Liver (tissue), 3 donors: ENCODE results near the gene SPRN.

Experiments used
- ATF3 ChIP-seq: IDR thresholded peaks from 2 replicates; pipeline ENCODE4 v1.6.1; 2016; ENCODE audit warnings: antibody characterized with exemption
- CTCF ChIP-seq: fragments of 150-350 bp; IDR thresholded peaks from 2 replicates; pipeline ENCODE4 v1.5.1; 2017; ENCODE audit warnings: improper control_type of control experiment, low read depth, low read length; ENCODE audit not compliant: missing input control
- EGR1 ChIP-seq, 2 donors: IDR thresholded peaks; 2 replicates each; pipeline ENCODE4 v1.6.1; 2016 to 2018; ENCODE audit warnings: antibody characterized with exemption in 2 of 2, low read depth in 2 of 2
- FOXA1 ChIP-seq: IDR thresholded peaks from 2 replicates; pipeline ENCODE4 v1.6.1; 2016; ENCODE audit warnings: antibody characterized with exemption
- GABPA ChIP-seq, 2 donors: IDR thresholded peaks in 1 of 2; conservative IDR thresholded peaks in 1 of 2; 2 replicates each; pipeline ENCODE4 v1.6.1; 2016; ENCODE audit warnings: antibody characterized with exemption in 2 of 2, mild to moderate bottlenecking in 1 of 2, moderate library complexity in 1 of 2
- JUND ChIP-seq, 2 donors: IDR thresholded peaks; 2 replicates each; pipeline ENCODE4 v1.6.1; 2016; ENCODE audit warnings: antibody characterized with exemption in 2 of 2
- MAX ChIP-seq: IDR thresholded peaks from 2 replicates; pipeline ENCODE4 v1.6.1; 2016; ENCODE audit warnings: antibody characterized with exemption
- RAD21 ChIP-seq, 2 donors: IDR thresholded peaks; 2 replicates each; pipeline ENCODE4 v1.6.1; 2016; ENCODE audit warnings: antibody characterized with exemption in 2 of 2, mild to moderate bottlenecking in 2 of 2
- REST ChIP-seq: IDR thresholded peaks from 2 replicates; pipeline ENCODE4 v1.6.1; 2016; ENCODE audit warnings: antibody characterized with exemption, mild to moderate bottlenecking
- SP1 ChIP-seq: IDR thresholded peaks from 2 replicates; pipeline ENCODE4 v1.6.1; 2018; ENCODE audit warnings: antibody characterized with exemption, mild to moderate bottlenecking
- TAF1 ChIP-seq: conservative IDR thresholded peaks from 2 replicates; pipeline ENCODE4 v1.6.1; 2016; ENCODE audit warnings: antibody characterized with exemption, mild to moderate bottlenecking
- YY1 ChIP-seq: IDR thresholded peaks from 2 replicates; pipeline ENCODE4 v1.6.1; 2016; ENCODE audit warnings: antibody characterized with exemption, mild to moderate bottlenecking
- donor health status: healthy.
- donor health status: healthy.

- TF ChIP-seq ATF3 (no peak), CTCF (no peak), REST (no peak), MAX (no peak), GABPA (IDR thresholded peaks at IDR 0.05 in 1 of 2, conservative IDR thresholded peaks at IDR 0.05 in 1 of 2) (no peak), SP1 (no peak), RAD21 (IDR thresholded peaks at IDR 0.05) (no peak), FOXA1 (no peak), JUND (IDR thresholded peaks at IDR 0.05) (no peak), YY1 (no peak), TAF1 (no peak), EGR1 (IDR thresholded peaks at IDR 0.05; ENCODE audit: low read depth in 2 of 2) (no peak)
Measured at GRCh38 chr10:133381036-133381435, 43.4 kb downstream of the SPRN start.
